GM21619 (cell line): Measurements from ENCODE around the gene LSMEM2.

Experiments
- ATAC-seq: cut with Tn5 transposase; IDR thresholded peaks from one replicate; pipeline ENCODE4 v1.9.1; 2021; ENCODE audit not compliant: unreplicated experiment

The LSMEM2 gene

GRCh38 chr3:50337175-50337861 lies 58.4 kb downstream of the LSMEM2 start:
- peak; percentile 72 for ATAC-seq
